Activated CD4-positive, CD25-positive, alpha-beta regulatory T cell treated with anti-CD3 and anti-CD28 coated beads, Interleukin-2, amount 50 U/mL, for 24 hours (primary cell): Measurements from ENCODE around the gene SIPA1L2.

ENCODE experiments used
- ATAC-seq, 2 donors: fragments of 150-1000 bp; cut with Tn5 transposase; one replicate each; pipeline ENCODE4 v1.10.0; 2021; ENCODE audit warnings: mild to moderate bottlenecking in 1 of 2, moderate library complexity in 1 of 2

The SIPA1L2 gene

DNA sequence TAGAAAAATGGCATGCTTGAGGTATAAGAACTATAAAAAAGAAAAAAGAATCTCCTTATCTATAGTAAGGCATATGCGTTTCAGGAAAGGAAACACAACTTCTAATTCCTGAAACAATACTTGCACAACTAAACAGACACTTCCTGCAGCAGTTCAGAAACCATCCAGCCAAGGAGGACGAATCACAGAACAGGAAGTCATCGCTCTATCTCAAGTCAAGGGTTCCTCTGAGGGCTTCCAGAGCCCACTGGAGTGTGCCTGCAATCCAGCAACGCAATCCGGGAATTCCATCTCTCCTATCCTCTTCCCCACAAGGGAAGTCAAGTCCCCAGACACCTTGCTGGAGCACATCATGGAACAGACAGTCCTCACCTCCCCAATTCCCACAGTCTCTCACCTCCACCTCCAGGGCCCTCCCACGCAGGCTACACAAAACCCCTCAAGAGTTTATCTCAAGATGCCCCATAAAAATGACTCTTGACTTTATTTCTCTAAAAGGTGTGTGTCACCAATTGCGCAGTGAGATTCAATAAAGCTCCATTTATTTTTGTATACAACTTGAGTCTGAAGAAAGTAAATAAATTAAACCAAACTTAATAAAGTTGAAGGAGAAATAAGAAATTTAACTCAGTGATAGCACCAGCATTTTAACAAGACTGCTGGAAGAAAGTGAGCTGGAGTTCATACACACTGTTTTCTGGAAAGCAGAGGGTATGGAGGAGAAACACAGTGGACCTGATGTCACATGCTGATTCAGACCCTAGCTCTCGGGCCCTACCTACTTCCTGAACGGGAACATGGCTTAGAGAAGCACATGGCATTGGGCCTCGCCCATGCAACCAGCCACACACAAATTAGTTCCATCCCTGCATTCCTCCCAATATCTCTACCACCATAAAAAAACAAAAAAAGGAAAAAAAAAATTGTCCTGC lies 39.9 kb downstream of the SIPA1L2 start:
- ATAC-seq, result no peak

DNA sequence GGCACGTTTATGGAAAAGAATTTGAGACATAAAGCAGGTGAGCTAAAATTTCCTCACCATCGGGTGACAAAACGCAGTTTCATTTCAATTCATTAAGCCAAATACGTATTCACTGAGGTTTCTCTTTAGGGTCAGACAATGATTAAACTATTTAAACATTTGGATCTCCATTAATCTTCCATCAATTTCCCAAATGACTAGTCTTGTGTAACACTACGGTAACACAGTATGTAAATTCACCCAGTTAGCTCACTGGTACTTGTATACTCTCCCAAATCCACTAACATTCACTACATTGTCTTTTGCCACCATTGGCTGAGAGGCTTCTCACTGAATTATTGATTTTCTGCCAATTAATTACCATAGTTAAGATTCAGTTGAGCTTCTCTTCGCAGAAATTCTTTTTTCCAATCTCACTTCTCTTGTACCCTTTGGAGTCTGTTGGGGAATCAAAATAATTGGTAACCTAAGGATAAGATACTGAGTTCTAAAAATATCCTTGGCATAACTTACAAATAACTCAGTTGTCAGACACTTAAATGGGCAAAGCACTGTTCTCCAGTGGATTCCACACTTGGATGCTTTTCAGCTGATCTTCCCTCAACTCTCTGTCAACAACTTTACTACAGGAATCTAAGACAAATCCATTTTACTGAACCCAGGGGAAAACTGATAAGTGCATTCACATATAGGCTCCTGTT lies 40.7 kb downstream of the SIPA1L2 start:
- ATAC-seq, result no peak

DNA sequence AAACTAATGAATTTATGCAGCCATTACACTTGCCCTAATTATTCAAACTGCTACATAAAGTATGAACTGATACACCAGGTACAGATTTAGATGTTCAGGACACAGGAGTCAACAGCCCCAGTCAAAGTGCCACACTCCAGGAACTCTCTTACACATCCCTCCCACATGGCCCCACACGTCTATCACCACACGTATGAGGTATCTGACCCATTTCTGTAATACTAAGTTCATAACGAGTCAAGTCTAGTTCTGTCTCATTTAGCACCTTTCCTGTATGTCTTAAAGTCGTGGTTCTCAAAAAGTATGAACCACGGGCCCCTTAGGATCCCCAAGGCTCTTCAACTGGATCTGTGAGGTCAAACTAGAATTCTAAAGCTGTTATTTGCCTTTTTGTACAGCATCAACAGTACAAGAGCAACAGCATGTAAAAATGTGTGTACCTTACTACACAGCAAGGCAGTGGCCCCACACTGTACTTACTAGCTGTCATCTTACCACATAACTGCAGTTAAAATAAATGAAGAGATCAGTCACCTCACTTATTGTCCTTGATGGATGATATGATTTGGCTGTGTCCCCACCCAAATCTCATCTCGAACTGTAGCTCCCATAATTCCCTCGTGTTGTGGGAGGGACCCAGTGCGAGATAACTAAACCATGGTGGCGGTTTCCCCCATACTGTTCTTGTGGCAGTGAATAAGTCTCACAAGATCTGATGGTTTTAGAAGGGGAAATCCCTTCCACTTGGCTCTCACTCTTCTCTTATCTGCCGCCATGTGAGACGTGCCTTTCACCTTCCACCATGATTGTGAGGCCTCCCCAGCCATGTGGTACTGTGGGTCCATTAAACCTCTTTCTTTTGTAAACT lies 42.6 kb downstream of the SIPA1L2 start:
- ATAC-seq, result no peak

DNA sequence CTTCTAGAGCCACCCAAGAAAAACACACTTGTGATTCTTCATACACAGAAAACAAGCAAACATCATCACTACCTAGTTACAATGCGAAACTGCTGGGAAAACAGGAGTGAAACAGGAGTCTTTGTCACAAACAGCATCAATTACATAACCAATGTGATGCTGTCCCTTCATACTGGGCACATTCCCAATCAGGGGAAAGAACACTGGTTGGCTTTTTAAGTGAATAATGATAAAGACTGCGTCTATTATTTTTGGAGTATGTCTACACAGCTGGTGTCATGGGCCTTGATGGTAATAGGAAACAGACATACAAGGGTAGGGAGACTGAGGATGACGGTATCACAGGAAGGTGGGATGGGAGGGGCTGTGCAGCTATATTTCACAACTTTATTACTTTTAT lies 43.3 kb downstream of the SIPA1L2 start:
- no peak for ATAC-seq

DNA sequence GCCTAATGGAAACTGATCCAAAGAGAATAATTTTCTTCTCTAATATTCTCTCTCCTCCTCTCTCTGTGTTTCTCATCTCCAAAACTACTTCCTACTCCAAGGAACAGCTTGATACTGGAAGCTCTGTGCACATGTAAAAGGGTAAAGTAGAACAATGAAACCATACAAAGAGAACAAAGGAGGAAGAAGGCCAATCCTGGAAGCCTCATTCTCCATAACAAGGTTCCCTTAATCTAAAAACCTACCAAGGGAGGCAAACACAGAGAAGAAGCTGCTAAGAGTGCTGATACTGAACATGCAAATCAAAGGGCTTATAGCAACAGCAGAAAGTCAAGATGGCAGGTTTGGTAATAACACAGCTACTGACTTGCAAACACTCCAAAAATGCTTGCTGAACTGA lies 44.4 kb downstream of the SIPA1L2 start:
- ATAC-seq, result no peak

DNA sequence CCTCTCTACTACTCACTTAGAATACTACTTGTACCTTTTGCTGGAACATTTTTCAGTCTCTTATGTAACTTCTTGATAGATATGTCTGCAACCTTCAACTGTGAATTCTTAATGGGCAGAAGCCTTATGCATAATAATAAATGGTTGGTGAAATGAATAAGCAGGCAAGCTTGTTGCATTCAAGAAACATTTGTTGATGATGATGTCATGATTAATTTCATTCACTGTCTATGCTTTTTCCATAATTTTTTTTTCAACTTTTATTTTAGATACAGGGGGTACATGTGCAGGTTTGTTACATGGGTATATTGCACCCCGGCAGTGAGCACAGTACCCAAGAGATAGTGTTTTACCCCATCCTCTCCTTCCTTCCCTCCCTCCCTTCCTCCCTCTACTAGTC lies 48.0 kb downstream of the SIPA1L2 start:
- ATAC-seq, result no peak
